ENCODE data around the gene MIB1. TPM values are rescaled to one million over a fixed set of nuclear protein-coding genes. Genes with fewer than 3 reads are reported as not detected.
"Not testable (repeated sequence)": the region's sequence is repeated elsewhere in the genome, so short reads cannot be mapped to it uniquely, and the experiment has no call there.

The MIB1 gene
- total RNA-seq, 1 experiment from 2014 or later, result 56.2 TPM

- Histone ChIP-seq H3K4me1 (ENCODE audit: low read length) (peaks cover 26% of the 10 kb centered on the region), H4K20me1 (ENCODE audit: insufficient read depth, low read depth, low read length) (no peaks in the 10 kb centered on the region), H3K4me2 (ENCODE audit: low read depth, low read length, poor library complexity, severe bottlenecking) (no peak overlapping the region), H3K79me2 (ENCODE audit: low read length) (peaks cover 31% of the 10 kb centered on the region), H3K27ac (ENCODE audit: low read length) (no peak overlapping the region), H3K36me3 (ENCODE audit: insufficient read depth, low read length) (peaks cover 11% of the 10 kb centered on the region; the same call in 1 of the 2 replicates), H3K9me2 (replicated peaks; ENCODE audit: insufficient read depth, low read length) (no peaks in the 10 kb centered on the region), H3K9me3 (ENCODE audit: low read length) (no peaks in the 10 kb centered on the region), H2AFZ (ENCODE audit: low read length) (no peak overlapping the region), H3K4me3 (ENCODE audit: low read length) (no peak overlapping the region), H3K27me3 (ENCODE audit: low read length) (no peaks in the 10 kb centered on the region), H3K9ac (ENCODE audit: low read length) (no peak overlapping the region)
- no peak for DNase-seq
Measured at GRCh38 chr18:21706386-21706865, 34.2 kb upstream of the MIB1 start.

- Histone ChIP-seq H3K4me1 (ENCODE audit: low read length) (peaks cover 19% of the 10 kb centered on the region), H3K79me2 (ENCODE audit: low read length) (peaks cover 25% of the 10 kb centered on the region)
- H3K27ac ChIP-seq (ENCODE audit: low read length); H2AFZ ChIP-seq (ENCODE audit: low read length); H3K4me2 ChIP-seq (ENCODE audit: low read depth, low read length, poor library complexity, severe bottlenecking); H3K9ac ChIP-seq (ENCODE audit: low read length); H3K9me3 ChIP-seq (ENCODE audit: low read length); H3K4me3 ChIP-seq (ENCODE audit: low read length); H3K27me3 ChIP-seq (ENCODE audit: low read length); H3K9me2 ChIP-seq (replicated peaks; ENCODE audit: insufficient read depth, low read length); H3K36me3 ChIP-seq (ENCODE audit: insufficient read depth, low read length); DNase-seq; H4K20me1 ChIP-seq (ENCODE audit: insufficient read depth, low read depth, low read length): not testable (repeated sequence)
Measured at GRCh38 chr18:21707130-21707529, 33.5 kb upstream of the MIB1 start.

- H3K79me2 ChIP-seq (ENCODE audit: low read length), result no peaks in the 10 kb centered on the region
- H2AFZ ChIP-seq (ENCODE audit: low read length), result no peak overlapping the region
- no peak overlapping the region for H3K9ac ChIP-seq (ENCODE audit: low read length)
- no peak overlapping the region for H3K4me3 ChIP-seq (ENCODE audit: low read length)
- H3K27ac ChIP-seq (ENCODE audit: low read length), result no peak overlapping the region
- no peak for DNase-seq
- no peaks in the 10 kb centered on the region for H3K36me3 ChIP-seq (ENCODE audit: insufficient read depth, low read length)
- no peak overlapping the region for H3K4me2 ChIP-seq (ENCODE audit: low read depth, low read length, poor library complexity, severe bottlenecking)
- no peaks in the 10 kb centered on the region for H3K9me2 ChIP-seq (replicated peaks; ENCODE audit: insufficient read depth, low read length)
- no peaks in the 10 kb centered on the region for H3K4me1 ChIP-seq (ENCODE audit: low read length)
- no peaks in the 10 kb centered on the region for H4K20me1 ChIP-seq (ENCODE audit: insufficient read depth, low read depth, low read length)
- H3K9me3 ChIP-seq (ENCODE audit: low read length), result no peaks in the 10 kb centered on the region
- no peaks in the 10 kb centered on the region for H3K27me3 ChIP-seq (ENCODE audit: low read length)
Measured at GRCh38 chr18:21714474-21714873, 26.1 kb upstream of the MIB1 start.

- no peak for DNase-seq
- Histone ChIP-seq H3K9me3 (ENCODE audit: low read length) (no peaks in the 10 kb centered on the region), H3K79me2 (ENCODE audit: low read length) (no peaks in the 10 kb centered on the region), H3K27ac (ENCODE audit: low read length) (no peak overlapping the region), H3K9me2 (replicated peaks; ENCODE audit: insufficient read depth, low read length) (no peaks in the 10 kb centered on the region), H3K4me1 (ENCODE audit: low read length) (no peaks in the 10 kb centered on the region), H3K36me3 (ENCODE audit: insufficient read depth, low read length) (no peaks in the 10 kb centered on the region), H2AFZ (ENCODE audit: low read length) (no peak overlapping the region), H3K4me2 (ENCODE audit: low read depth, low read length, poor library complexity, severe bottlenecking) (no peak overlapping the region), H3K4me3 (ENCODE audit: low read length) (no peak overlapping the region), H3K9ac (ENCODE audit: low read length) (no peak overlapping the region), H3K27me3 (ENCODE audit: low read length) (no peaks in the 10 kb centered on the region), H4K20me1 (ENCODE audit: insufficient read depth, low read depth, low read length) (no peaks in the 10 kb centered on the region)
Measured at GRCh38 chr18:21722687-21723086, 17.9 kb upstream of the MIB1 start.

GRCh38 chr18:21725201-21725600, 15.4 kb upstream of the MIB1 start:
- H3K4me1 ChIP-seq (ENCODE audit: low read length), result no peaks in the 10 kb centered on the region
- DNase-seq, result no peak

GRCh38 chr18:21727702-21728101, 12.9 kb upstream of the MIB1 start:
- Histone ChIP-seq H3K79me2 (ENCODE audit: low read length) (no peaks in the 10 kb centered on the region), H3K4me1 (ENCODE audit: low read length) (no peaks in the 10 kb centered on the region), H3K27me3 (ENCODE audit: low read length) (no peaks in the 10 kb centered on the region), H3K4me2 (ENCODE audit: low read depth, low read length, poor library complexity, severe bottlenecking) (no peak overlapping the region), H4K20me1 (ENCODE audit: insufficient read depth, low read depth, low read length) (no peaks in the 10 kb centered on the region), H3K9me3 (ENCODE audit: low read length) (no peaks in the 10 kb centered on the region), H2AFZ (ENCODE audit: low read length) (no peak overlapping the region), H3K9me2 (replicated peaks; ENCODE audit: insufficient read depth, low read length) (no peaks in the 10 kb centered on the region), H3K27ac (ENCODE audit: low read length) (no peak overlapping the region), H3K9ac (ENCODE audit: low read length) (no peak overlapping the region), H3K36me3 (ENCODE audit: insufficient read depth, low read length) (no peaks in the 10 kb centered on the region), H3K4me3 (ENCODE audit: low read length) (no peak overlapping the region)
- no peak for DNase-seq

More at GRCh38 chr18:21725201-21725600, 15.4 kb upstream of the MIB1 start:
- H3K36me3 ChIP-seq (ENCODE audit: insufficient read depth, low read length), result no peaks in the 10 kb centered on the region
- no peak overlapping the region for H2AFZ ChIP-seq (ENCODE audit: low read length)
- H3K9me2 ChIP-seq (replicated peaks; ENCODE audit: insufficient read depth, low read length), result no peaks in the 10 kb centered on the region
- H4K20me1 ChIP-seq (ENCODE audit: insufficient read depth, low read depth, low read length), result no peaks in the 10 kb centered on the region
- H3K27me3 ChIP-seq (ENCODE audit: low read length), result no peaks in the 10 kb centered on the region
- no peak overlapping the region for H3K4me3 ChIP-seq (ENCODE audit: low read length)
- no peaks in the 10 kb centered on the region for H3K9me3 ChIP-seq (ENCODE audit: low read length)
- H3K9ac ChIP-seq (ENCODE audit: low read length), result no peak overlapping the region
- no peak overlapping the region for H3K27ac ChIP-seq (ENCODE audit: low read length)
- H3K79me2 ChIP-seq (ENCODE audit: low read length), result no peaks in the 10 kb centered on the region
- H3K4me2 ChIP-seq (ENCODE audit: low read depth, low read length, poor library complexity, severe bottlenecking), result no peak overlapping the region

- Histone ChIP-seq H4K20me1 (ENCODE audit: insufficient read depth, low read depth, low read length) (no peaks in the 10 kb centered on the region), H2AFZ (ENCODE audit: low read length) (no peak overlapping the region), H3K9ac (ENCODE audit: low read length) (no peak overlapping the region), H3K27me3 (ENCODE audit: low read length) (no peaks in the 10 kb centered on the region), H3K4me1 (ENCODE audit: low read length) (no peaks in the 10 kb centered on the region), H3K79me2 (ENCODE audit: low read length) (no peaks in the 10 kb centered on the region), H3K27ac (ENCODE audit: low read length) (no peak overlapping the region), H3K36me3 (ENCODE audit: insufficient read depth, low read length) (no peaks in the 10 kb centered on the region), H3K9me3 (ENCODE audit: low read length) (no peaks in the 10 kb centered on the region), H3K4me2 (ENCODE audit: low read depth, low read length, poor library complexity, severe bottlenecking) (no peak overlapping the region), H3K9me2 (replicated peaks; ENCODE audit: insufficient read depth, low read length) (no peaks in the 10 kb centered on the region), H3K4me3 (ENCODE audit: low read length) (no peak overlapping the region)
- DNase-seq, result no peak
Measured at GRCh38 chr18:21733011-21733410, 7.6 kb upstream of the MIB1 start.

GRCh38 chr18:21735452-21736015, 5.1 kb upstream of the MIB1 start:
- no peaks in the 10 kb centered on the region for H3K9me2 ChIP-seq (replicated peaks; ENCODE audit: insufficient read depth, low read length)
- H3K79me2 ChIP-seq (ENCODE audit: low read length), result no peaks in the 10 kb centered on the region
- H3K9me3 ChIP-seq (ENCODE audit: low read length), result no peaks in the 10 kb centered on the region
- H3K27me3 ChIP-seq (ENCODE audit: low read length), result no peaks in the 10 kb centered on the region
- no peak overlapping the region for H3K4me3 ChIP-seq (ENCODE audit: low read length)
- peaks cover 12% of the 10 kb centered on the region for H3K4me1 ChIP-seq (ENCODE audit: low read length)
- no peak overlapping the region for H3K27ac ChIP-seq (ENCODE audit: low read length)
- no peak overlapping the region for H2AFZ ChIP-seq (ENCODE audit: low read length)
- H3K36me3 ChIP-seq (ENCODE audit: insufficient read depth, low read length), result no peaks in the 10 kb centered on the region
- no peak for DNase-seq
- no peak overlapping the region for H3K9ac ChIP-seq (ENCODE audit: low read length)
- H4K20me1 ChIP-seq (ENCODE audit: insufficient read depth, low read depth, low read length), result no peaks in the 10 kb centered on the region
- no peak overlapping the region for H3K4me2 ChIP-seq (ENCODE audit: low read depth, low read length, poor library complexity, severe bottlenecking)
